Activated effector memory CD4-positive, alpha-beta T cell treated with anti-CD3 and anti-CD28 coated beads, Interleukin-2, amount 50 U/mL, for 16 hours (primary cell): Measurements from ENCODE around the gene IDH3G.

ENCODE experiments used
- DNase-seq: peaks from one replicate; pipeline ENCODE4 v3.0.0-alpha.2; 2020

The IDH3G gene

DNA sequence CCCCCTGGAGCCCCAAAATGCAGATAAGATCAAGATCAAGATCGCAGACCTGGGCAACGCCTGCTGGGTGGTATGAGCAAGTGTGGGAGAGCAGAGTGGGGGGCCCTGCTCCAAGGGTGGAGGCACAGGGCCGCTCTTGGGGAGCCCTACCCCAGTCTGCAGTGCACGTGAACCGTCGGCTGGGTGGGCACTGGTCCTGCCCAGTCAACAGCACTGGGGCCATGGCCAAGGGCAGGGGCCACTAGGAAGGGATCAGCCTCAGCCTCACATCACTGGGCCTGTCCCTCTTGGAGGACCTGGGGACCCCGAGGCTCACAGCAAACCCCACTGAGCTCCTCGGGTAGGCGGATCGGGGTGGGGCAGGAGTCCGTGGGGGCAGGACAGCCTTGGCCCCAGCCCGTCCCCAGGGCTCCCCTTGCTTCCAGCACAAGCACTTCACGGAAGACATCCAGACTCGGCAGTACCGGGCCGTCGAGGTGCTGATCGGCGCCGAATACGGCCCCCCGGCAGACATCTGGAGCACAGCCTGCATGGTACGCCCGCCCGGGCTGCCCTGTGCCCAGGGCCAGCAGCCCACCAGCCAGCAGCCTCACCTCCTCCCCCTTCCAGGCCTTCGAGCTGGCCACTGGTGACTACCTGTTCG lies 9.7 kb downstream of the IDH3G start:
- no peak for DNase-seq

DNA sequence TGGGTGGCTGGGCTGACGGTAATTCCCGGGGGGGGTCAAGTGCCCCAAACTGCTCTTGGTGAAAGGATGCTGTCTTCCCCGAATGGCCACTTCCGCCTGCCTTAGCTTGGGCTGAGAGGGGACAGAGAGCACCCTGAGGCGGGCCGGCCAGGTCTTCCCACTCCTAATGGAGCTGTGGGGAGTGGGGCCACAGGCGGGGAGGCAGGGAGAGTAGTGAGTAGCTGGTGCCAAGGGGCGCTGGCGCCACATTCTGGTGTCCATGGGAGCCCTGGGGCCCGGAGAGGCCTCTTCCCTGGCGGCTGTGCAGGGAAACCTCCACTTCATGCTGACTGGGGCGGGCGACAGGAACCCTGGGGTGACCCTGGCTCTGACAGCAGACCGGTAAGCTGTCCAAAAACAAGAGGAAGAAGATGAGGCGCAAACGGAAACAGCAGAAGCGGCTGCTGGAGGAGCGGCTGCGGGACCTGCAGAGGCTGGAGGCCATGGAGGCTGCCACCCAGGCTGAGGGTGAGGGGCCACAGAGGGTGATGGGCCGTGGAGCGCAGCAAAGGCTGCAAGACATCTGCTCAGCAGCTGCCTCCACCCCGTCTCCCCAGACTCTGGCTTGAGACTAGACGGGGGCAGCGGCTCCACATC lies 10.7 kb downstream of the IDH3G start:
- DNase-seq: no peak

DNA sequence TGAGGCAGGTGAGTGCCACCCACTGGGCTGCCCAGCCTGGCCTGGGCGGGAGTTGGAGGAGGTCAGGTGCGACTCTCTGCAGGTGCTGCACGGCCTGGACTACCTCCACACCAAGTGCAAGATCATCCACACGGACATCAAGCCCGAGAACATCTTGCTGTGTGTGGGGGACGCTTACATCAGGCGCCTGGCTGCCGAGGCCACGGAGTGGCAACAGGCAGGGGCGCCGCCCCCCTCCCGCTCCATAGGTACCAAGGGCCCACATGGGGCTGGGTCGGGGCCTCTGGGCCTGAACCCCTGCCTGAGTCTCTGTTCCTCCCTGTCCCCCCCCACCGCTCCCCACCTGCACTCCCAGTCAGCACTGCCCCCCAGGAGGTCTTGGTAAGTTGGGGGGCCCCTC lies 11.3 kb downstream of the IDH3G start:
- DNase-seq: no peak

DNA sequence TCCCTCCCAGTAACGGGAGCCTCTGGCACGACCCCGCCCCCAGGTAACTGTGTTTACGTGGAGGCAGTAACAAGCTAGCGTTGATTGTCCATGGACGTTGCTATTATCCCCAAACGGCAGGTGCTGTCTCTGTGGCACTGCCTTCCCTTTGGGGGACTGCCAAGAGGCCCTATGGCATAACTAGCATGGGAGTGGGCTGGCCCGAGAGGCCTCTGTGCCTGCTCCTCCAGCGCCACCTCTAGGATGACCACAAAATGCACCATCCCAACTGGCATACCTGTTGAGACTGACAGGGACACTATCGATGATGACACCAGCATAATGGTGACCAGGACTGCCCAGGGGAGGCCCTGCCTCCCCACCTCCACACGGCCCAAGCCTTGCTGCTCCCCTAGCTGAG lies 11.9 kb downstream of the IDH3G start:
- no peak for DNase-seq

DNA sequence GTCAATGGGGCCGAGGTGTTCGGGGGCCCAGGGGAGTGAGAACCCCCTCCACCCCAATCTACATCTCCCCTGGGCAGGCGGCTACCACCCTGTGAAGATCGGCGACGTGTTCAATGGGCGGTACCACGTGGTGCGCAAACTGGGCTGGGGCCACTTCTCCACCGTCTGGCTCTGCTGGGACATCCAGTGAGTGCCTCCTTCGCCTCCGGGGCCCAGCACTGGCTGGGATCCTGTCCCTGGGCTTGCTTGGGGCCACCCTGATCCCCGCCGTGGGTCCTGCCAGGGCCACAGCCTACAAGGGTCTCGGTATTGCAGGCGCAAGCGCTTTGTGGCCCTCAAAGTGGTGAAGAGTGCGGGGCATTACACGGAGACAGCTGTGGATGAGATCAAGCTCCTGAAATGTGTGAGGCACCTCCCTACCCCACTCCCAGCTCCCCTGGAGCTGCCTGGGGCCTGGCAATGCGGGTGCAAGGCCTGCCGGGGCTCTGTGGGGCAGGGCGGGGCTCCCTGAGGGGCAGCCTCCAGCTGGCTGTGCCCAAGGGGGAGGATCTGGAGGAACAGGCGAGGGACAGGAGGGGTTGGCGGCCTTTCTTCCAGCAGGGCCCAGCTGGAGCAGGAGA lies 12.6 kb downstream of the IDH3G start:
- no peak for DNase-seq

DNA sequence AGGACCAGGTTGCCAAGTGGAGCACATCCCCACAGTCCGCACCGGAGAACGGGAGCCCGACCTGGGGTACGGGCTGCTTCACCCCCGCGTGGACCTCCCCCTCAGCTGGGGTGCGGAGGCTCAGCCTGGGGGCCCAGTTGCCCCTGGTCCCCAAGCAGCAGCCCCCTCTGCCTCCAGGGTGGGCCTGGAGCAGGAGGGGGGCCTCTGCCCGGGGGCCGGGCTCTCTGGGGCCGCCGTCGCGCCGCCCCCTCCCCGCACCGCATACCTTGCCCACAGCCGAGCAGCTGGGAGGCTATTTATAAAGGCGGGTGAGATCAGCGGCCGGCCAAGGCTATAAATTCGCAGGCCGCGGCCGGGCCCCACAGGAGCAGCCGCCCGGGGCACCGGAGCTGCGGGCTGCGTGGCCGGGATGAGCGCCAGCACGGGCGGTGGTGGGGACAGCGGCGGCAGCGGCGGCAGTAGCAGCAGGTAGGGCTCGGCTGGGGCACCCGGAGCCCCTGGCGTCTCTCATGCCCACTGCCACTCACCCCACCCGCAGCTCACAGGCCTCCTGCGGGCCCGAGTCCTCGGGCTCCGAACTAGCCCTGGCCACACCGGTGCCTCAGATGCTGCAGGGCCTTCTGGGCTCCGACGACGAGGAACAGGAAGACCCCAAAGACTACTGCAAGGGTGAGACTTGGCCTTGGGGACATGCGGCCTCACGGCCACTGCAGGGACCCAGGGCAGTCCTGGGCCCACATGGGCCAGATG lies 13.3 kb downstream of the IDH3G start, which contains the start of gene SRPK3:
Gene SRPK3 (plus strand): TSS at position 364 of the 750 bp plus-strand sequence. CDS start 46 bp downstream, at position 410.
- no peak for DNase-seq

DNA sequence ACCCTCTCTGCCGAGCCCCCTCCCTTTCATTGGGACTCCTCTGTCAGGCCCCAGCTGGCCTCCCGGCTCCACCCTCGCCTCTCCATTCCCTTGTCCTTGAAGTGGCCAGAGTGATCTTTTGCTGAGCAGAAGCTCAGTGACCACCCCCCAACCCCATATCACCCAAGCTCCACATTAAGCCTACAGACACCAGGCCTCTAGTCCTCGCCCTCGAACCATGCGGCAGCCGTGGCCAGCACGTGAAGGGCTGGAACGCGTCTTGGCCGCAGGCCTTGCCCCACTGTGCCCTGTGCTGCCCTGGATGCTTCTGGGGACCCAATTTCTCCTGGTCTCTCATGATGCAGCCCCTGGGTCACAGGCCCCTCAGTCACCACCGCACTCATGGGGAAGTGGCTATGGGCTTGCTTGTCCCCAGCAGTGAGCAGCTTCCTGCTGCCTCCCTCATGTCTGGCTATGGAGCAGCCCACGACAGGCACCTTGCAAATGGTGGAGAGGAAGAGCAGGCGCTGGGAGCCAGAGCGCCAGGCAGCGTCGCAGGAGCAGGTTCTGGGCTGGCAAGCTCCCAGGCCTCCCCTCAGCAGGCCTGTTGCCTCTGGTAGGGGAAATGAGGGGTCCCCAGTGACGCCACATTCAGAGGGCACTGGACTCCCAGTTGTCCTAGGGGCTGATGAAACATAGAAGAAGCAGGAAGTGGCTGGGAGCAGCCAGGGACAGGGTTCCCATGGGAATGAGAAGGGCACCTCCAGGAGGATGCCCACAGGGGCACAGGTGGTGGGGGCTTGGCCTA lies 14.1 kb downstream of the IDH3G start:
- DNase-seq: no peak

DNA sequence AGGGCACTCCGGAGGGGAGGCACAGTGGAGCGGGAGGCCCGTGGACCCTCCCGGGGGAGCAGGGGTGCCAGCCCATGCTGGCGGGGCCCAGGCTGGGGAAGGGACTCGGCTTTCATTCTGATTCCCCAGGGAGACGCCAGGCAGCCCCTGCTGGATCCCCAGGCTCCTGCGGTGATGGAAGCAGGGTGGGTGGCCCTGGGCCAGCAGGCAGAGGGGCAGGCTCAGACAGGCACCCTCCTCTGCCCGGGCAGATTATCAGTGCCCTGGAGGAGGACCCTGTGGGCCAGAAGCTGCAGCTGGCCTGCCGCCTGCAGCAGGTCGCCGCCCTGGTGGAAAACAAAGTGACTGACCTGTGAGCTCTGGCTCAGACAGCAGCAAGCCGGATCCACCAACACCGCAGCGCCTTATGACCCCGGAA lies 15.5 kb downstream of the IDH3G start:
- DNase-seq: no peak

DNA sequence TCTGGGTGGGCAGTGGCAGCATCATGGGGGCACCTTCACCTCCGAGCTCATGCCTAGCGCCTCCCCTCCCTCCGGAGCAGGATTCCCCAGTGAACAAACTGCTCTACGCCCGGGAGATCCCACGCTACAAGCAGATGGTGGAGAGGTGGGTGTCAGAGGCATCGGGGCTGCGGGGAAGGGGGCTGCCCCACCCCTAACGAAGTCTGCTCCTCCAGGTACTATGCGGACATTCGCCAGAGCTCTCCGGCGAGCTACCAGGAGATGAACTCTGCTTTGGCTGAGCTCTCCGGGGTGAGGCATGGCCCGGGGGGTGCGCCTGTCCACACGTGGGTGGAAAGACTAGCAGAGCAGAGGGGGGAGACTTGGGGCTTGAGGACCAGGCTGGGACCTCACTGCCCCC lies 16.0 kb downstream of the IDH3G start:
- no peak for DNase-seq

DNA sequence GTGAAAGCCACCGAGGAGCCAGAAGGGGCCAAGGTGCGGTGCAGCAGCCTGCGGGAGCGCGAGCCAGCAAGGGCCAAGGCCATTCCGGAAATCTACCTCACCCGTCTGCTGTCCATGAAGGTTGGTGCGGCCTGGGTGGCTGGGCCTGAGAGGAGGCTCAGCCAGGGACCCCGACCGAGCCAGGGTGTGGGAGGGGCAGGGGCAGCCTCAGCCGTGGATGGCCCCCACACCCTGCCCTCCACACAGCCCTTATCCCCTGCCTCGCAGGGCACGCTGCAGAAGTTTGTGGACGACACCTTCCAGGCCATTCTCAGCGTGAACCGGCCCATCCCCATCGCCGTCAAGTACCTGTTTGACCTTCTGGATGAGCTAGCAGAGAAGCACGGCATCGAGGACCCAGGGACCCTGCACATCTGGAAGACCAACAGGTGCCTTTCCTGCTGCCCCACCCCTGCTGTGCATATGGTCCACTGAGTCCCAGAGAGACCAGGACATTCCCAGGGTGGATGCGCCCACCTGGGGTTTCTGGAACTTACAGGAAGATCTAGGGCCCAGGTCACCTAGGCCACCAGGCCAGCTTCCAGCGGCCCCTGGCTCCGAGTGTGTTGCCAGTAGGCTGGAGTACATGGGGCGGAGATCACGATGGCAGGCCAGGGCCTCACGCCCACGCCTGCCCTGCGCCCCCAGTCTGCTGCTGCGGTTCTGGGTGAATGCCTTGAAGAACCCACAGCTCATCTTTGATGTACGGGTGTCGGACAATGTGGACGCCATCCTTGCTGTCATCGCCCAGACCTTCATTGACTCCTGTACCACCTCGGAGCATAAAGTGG lies 16.7 kb downstream of the IDH3G start:
- DNase-seq: no peak

DNA sequence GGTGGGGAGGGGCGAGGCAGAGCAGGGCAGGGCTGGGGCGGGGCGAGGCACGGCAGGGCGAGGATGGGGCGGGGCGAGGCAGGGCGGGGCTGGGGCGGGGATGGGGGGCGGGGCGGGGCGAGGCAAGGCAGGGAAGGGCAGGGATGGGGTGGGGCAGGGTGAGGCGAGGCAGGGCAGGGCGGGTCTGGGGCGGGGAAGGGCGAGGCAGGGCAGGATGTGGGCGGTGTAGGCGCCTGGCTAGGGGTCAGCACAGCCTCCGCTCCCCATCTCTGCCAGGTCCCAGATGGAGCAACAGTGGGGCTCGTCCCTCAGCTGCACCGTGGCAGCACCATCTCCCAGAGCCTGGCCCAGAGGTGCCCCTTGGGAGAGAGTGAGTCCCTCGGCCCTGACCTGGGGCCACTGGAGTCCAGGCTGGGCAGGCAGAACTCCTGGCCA lies 17.5 kb downstream of the IDH3G start:
- no peak for DNase-seq

DNA sequence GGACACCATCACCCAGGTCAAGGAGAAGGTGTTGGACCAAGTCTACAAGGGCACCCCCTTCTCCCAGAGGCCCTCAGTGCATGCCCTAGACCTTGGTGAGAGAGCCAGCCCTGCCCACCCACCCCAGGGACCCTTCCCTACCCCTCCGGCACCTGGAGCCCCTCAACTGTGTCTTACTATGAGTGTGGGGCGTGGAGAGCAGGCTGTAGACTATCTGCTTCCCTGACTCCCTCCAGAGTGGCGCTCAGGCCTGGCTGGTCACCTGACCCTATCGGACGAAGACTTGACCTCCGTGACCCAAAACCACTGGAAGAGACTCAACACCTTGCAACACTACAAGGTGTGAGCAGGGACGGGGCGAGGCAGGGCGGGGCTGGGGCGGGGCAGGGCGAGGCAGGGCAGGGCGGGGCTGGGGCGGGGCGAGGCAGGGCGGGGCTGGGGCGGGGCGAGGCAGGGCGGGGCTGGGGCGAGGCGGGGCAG lies 18.0 kb downstream of the IDH3G start:
- no peak for DNase-seq

DNA sequence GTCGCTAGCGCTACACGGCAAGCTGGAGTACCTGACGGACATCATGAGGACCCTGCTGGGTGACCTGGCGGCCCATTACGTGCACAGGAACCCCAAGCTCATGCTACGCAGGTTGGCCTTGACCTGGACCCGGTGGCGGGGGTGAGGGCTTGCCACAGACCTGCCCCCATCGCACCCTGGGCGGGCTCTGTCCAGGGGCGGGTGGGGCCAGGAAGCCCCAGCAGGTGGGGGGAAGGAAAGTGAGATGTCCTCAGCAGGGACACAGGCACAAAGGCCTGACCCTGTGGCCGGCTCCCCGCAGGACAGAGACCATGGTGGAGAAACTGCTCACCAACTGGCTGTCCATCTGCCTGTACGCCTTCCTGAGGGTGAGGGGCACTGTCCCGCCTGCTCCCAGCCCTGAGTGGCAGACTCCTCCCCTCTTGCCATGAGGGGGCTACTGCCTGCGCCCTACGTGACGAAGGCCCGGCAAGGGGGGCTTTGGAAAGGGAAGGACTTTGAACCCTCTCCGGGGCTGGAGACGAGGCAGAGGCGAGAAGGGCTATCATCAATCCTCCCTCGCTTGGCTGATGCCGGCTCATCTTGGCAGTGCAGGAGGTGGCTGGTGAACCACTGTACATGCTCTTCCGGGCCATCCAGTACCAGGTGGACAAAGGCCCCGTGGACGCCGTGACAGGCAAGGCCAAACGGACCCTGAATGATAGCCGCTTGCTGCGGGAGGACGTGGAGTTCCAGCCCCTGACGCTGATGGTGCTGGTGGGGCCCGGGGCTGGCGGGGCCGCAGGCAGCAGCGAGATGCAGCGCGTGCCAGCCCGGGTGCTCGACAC lies 18.7 kb downstream of the IDH3G start:
- DNase-seq: peak; percentile 36

DNA sequence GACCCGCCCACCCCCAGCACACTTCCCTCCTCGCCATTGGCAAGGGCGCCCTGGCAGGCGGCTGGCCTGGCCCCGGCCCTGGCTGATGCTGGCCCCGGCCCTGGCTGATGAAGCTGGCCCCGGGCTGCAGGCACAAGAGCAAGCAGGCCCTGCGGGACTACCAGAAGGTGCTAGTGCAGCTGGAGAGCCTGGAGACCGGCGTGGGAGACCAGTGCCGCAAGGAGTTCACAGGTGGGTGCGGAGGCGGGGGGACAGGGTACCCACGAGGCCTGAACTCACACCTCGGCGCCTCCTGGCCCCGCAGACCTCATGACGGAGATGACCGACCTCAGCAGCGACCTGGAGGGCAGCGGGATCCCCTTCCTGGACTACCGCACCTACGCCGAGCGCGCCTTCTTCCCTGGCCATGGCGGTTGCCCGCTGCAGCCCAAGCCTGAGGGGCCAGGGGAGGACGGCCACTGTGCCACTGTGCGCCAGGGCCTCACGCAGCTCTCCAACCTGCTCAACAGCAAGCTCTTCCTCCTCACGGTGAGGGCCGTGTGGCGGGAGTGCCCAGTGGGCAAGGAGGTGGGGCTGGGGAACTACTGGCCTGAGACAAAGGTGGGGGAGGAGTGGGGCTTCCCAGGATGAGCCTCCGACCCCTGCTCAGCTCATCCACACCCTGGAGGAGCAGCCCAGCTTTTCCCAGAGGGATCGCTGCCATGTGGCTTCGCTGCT lies 19.4 kb downstream of the IDH3G start:
- peak; percentile 30 for DNase-seq

DNA sequence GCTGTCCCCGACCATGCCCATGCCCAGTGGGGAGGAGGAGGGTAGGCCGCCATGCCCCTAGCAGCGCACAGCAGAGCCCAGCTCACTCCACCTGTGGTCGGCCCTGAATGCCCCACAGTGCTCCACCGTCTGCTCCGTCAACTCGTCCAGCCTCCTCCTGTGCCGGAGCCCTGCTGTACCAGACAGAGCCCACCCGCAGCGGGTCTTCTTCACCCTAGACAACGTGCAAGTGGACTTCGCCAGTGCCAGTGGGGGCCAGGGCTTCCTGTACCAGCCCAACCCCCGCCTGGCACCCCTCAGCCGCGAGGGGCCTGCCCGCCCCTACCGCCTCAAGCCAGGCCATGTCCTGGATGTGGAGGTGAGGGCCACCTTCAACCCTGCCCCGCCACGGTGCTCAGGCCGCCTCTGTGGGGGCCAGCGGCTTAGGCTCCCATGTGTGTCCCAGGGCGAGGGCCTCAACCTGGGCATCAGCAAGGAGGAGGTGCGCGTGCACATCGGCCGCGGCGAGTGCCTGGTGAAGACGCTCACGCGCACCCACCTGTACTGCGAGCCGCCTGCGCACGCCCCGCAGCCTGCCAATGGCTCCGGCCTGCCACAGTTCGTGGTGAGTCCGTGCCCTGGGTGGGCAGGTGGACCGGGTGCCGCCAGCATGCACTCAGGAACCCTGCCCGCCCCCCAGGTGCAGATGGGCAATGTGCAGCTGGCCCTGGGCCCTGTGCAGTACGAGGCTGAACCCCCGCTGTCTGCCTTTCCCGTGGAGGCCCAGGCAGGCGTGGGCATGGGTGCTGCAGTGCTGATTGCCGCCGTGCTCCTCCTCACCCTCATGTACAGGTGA lies 20.2 kb downstream of the IDH3G start:
- peak; percentile 46 for DNase-seq

DNA sequence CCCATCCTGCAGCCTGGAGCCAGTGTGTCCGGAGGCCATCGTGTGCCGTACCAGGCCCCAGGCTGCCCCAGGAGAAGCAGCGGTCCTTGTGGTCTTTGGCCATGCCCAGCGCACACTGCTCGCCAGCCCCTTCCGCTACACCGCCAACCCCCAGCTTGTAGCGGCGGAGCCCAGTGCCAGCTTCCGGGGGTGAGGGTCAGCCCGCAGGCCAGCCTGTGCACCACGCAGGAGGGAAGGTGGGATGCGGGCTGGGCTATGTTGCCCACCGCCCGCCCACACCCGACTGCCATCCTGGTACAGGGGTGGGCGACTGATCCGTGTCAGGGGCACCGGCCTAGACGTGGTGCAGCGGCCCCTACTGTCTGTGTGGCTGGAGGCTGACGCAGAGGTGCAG lies 21.0 kb downstream of the IDH3G start:
- peak; percentile 28 for DNase-seq

DNA sequence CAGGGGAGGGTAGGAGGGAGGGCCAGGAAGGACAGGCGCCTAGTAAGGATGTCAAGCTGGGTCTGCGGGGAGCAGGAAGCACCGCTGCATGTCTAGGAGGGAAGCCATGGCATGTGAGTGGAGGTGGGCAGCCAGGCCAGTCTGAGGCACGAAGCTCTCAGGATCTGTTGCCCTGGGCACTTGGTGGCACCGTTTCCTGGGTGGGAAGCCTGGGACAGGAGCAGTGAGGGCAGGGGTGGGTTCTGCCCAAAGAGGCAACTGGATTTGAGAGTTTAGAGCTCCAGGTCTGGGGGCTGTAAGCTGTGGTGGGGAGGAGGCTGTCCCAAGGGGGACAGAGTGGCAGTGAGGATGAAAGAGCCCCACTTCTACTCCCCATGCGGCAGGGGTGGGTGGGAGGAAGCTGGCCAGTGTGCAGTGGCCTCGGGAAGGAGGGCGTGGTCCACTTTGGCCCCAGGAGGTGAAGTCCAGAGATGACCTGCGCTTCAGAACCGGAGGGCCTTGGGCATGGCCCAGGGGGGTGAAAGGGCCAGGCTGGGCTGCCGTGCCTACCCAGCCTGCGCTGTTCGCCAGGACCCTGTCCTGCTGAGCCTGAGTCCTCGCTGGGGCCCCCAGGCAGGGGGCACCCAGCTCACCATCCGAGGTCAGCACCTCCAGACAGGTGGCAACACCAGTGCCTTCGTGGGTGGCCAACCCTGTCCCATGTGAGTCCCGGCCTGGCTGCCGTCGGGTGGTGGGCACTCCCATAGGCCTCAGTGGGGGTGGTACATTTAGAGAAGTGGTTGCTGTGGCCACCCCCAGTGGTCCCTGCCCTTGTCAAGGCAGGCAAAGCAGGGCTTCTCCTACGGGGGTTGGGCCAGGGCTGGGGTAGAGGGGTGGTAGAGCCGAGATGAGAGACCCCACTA lies 21.6 kb downstream of the IDH3G start:
- DNase-seq: peak; percentile 25
